MM.1S (cell line): ENCODE data around the gene ARL5C.

Experiments used
- DNase-seq: peaks from one replicate; pipeline ENCODE4 v3.0.0-alpha.2; 2015
- H2AFZ ChIP-seq: fragments of 300-600 bp; sonication (generic); 2 replicates; pipeline ENCODE4 v1.6.0; 2016; ENCODE audit warnings: antibody characterized with exemption, low read length
- H3F3A ChIP-seq: fragments of 300-600 bp; sonication (generic); 2 replicates; pipeline ENCODE4 v1.6.1; 2016; ENCODE audit warnings: mild to moderate bottlenecking, antibody characterized with exemption, low read length, moderate library complexity, mixed read lengths; ENCODE audit not compliant: insufficient read depth
- H3K27ac ChIP-seq: fragments of 300-600 bp; sonication (generic); 2 replicates; pipeline ENCODE4 v1.5.1; 2016; ENCODE audit warnings: mild to moderate bottlenecking, low read length
- H3K27me3 ChIP-seq: fragments of 300-600 bp; sonication (generic); replicated peaks from 2 replicates; pipeline ENCODE4 v1.6.0; 2016; ENCODE audit warnings: low read length; ENCODE audit not compliant: insufficient read depth
- H3K36me3 ChIP-seq: fragments of 300-600 bp; sonication (generic); replicated peaks from 2 replicates; pipeline ENCODE4 v1.6.1; 2016; ENCODE audit warnings: mild to moderate bottlenecking, low read length, mixed read lengths; ENCODE audit not compliant: insufficient read depth
- H3K4me1 ChIP-seq: fragments of 300-600 bp; sonication (generic); 2 replicates; pipeline ENCODE4 v1.6.1; 2016; ENCODE audit warnings: low read length, mixed read lengths
- H3K4me2 ChIP-seq: fragments of 300-600 bp; sonication (generic); 2 replicates; pipeline ENCODE4 v1.6.0; 2016; ENCODE audit warnings: low read depth, low read length
- H3K4me3 ChIP-seq: fragments of 300-600 bp; sonication (generic); 2 replicates; pipeline ENCODE4 v1.5.1; 2016; ENCODE audit warnings: low read length, mixed read lengths
- H3K79me2 ChIP-seq: fragments of 300-600 bp; sonication (generic); 2 replicates; pipeline ENCODE4 v1.6.1; 2016; ENCODE audit warnings: mixed run types, low read length, mixed read lengths
- H3K9ac ChIP-seq: fragments of 300-600 bp; sonication (generic); 2 replicates; pipeline ENCODE4 v1.6.1; 2016; ENCODE audit warnings: low read length, mixed read lengths
- H3K9me2 ChIP-seq: fragments of 300-600 bp; sonication (generic); replicated peaks from 2 replicates; pipeline ENCODE4 v1.6.1; 2016; ENCODE audit warnings: mild to moderate bottlenecking, low read length, mixed read lengths; ENCODE audit not compliant: insufficient read depth
- H3K9me3 ChIP-seq: fragments of 300-600 bp; sonication (generic); replicated peaks from 2 replicates; pipeline ENCODE4 v1.6.1; 2016; ENCODE audit warnings: mild to moderate bottlenecking, low read length, mixed read lengths; ENCODE audit not compliant: insufficient read depth
- H4K20me1 ChIP-seq: fragments of 300-600 bp; sonication (generic); 2 replicates; pipeline ENCODE4 v1.6.1; 2016; ENCODE audit warnings: mild to moderate bottlenecking, low read length, moderate library complexity, mixed read lengths; ENCODE audit not compliant: insufficient read depth
- CTCF ChIP-seq: fragments of 300-600 bp; sonication (generic); IDR thresholded peaks from 2 replicates; pipeline ENCODE4 v1.5.1; 2016; ENCODE audit warnings: antibody characterized with exemption, low read length, mixed read lengths
- EZH2 ChIP-seq: fragments of 300-600 bp; sonication (generic); optimal IDR thresholded peaks from 2 replicates; pipeline ENCODE3; 2017; ENCODE audit warnings: low read depth, mild to moderate bottlenecking, antibody characterized with exemption, low read length, mixed read lengths
- EZH2phosphoT487 ChIP-seq: fragments of 300-600 bp; sonication (generic); IDR thresholded peaks from 2 replicates; pipeline ENCODE4 v1.6.1; 2018; ENCODE audit warnings: antibody characterized with exemption, low read length

ARL5C gene

GRCh38 chr17:39181303-39181702, 15.3 kb upstream of the ARL5C start:
- Histone ChIP-seq H3K4me2 (no peak overlapping the region), H3K27ac (no peak overlapping the region), H3K4me1 (no peaks in the 10 kb centered on the region), H3K9ac (no peak overlapping the region), H4K20me1 (no peaks in the 10 kb centered on the region), H3K9me2 (no peaks in the 10 kb centered on the region), H3K27me3 (no peaks in the 10 kb centered on the region), H2AFZ (no peak overlapping the region), H3K4me3 (no peak overlapping the region), H3K36me3 (peaks cover 3% of the 10 kb centered on the region; the same call in 1 of the 2 replicates), H3K9me3 (no peaks in the 10 kb centered on the region), H3K79me2 (no peaks in the 10 kb centered on the region), H3F3A (no peaks in the 10 kb centered on the region)
- TF ChIP-seq CTCF (no peak), EZH2phosphoT487 (no peak), EZH2 (no peak)
- no peak for DNase-seq

GRCh38 chr17:39178536-39178935, 12.6 kb upstream of the ARL5C start:
- no peaks in the 10 kb centered on the region for H3K79me2 ChIP-seq
- peaks cover 2% of the 10 kb centered on the region; the same call in 1 of the 2 replicates for H3F3A ChIP-seq
- H3K4me3 ChIP-seq = no peak overlapping the region
- H3K36me3 ChIP-seq = peaks cover 3% of the 10 kb centered on the region; the same call in 1 of the 2 replicates
- H3K9ac ChIP-seq = no peak overlapping the region
- TF ChIP-seq EZH2phosphoT487 (no peak), CTCF (no peak), EZH2 (no peak)
- no peak overlapping the region for H2AFZ ChIP-seq
- no peaks in the 10 kb centered on the region for H4K20me1 ChIP-seq
- H3K4me1 ChIP-seq = peaks cover 5% of the 10 kb centered on the region
- H3K27ac ChIP-seq = no peak overlapping the region
- H3K27me3 ChIP-seq = no peaks in the 10 kb centered on the region
- H3K9me2 ChIP-seq = no peaks in the 10 kb centered on the region
- no peak for DNase-seq
- no peaks in the 10 kb centered on the region for H3K9me3 ChIP-seq
- no peak overlapping the region for H3K4me2 ChIP-seq

- Histone ChIP-seq H3K4me2 (no peak overlapping the region), H3K9me3 (no peaks in the 10 kb centered on the region), H3K27ac (no peak overlapping the region), H3K4me3 (no peak overlapping the region), H3K27me3 (no peaks in the 10 kb centered on the region), H2AFZ (no peak overlapping the region), H3K9ac (no peak overlapping the region), H3K36me3 (peaks cover 3% of the 10 kb centered on the region; the same call in 1 of the 2 replicates), H3K9me2 (no peaks in the 10 kb centered on the region), H3F3A (peaks cover 6% of the 10 kb centered on the region; the same call in 1 of the 2 replicates), H3K79me2 (no peaks in the 10 kb centered on the region), H4K20me1 (no peaks in the 10 kb centered on the region), H3K4me1 (peaks cover 10% of the 10 kb centered on the region)
- TF ChIP-seq EZH2phosphoT487 (no peak), EZH2 (no peak), CTCF (no peak)
- no peak for DNase-seq
These were observed 11.3 kb upstream of the ARL5C start for GRCh38 chr17:39177256-39177655.
